HG03442 (cell line): ENCODE data around the gene LRRC37B.
"Not testable (repeated sequence)": the region's sequence is repeated elsewhere in the genome, so short reads cannot be mapped to it uniquely, and the experiment has no call there.

ENCODE experiments used
- ATAC-seq: cut with Tn5 transposase; IDR thresholded peaks from one replicate; pipeline ENCODE4 v1.9.1; 2021; ENCODE audit warnings: mild to moderate bottlenecking, moderate library complexity; ENCODE audit not compliant: unreplicated experiment

The LRRC37B gene

DNA sequence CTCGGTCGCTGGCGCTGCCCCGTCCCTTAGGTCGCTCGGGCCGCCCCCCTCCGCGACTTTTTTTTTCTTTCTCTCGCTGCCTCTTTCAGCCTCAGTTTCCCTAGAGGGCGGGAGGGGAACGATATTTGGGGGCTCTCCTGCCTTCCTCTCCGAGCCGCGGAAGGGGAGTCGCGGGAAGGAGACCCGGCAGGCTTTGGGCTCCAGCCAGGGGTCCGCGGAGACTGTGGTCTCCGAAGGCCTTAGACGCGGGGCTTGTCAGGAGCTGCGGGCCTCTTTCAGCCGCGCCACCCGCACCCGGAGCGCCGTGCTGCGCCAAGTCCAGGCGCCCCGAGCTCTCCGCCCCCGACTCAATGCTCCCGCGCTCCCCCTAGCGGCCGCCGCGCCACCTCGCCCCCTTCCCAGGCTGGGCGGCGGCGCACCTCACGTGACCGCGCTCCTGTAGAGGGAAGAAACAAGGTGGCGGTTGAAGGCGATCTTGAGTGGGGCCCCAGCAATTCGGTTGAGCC lies at the start of gene LRRC37B:
TSS of gene LRRC37B (plus strand) at position 427 of the 506 bp plus-strand sequence. CDS start 14,010 bp downstream, outside the sequence.
- ATAC-seq: peak; percentile 82

DNA sequence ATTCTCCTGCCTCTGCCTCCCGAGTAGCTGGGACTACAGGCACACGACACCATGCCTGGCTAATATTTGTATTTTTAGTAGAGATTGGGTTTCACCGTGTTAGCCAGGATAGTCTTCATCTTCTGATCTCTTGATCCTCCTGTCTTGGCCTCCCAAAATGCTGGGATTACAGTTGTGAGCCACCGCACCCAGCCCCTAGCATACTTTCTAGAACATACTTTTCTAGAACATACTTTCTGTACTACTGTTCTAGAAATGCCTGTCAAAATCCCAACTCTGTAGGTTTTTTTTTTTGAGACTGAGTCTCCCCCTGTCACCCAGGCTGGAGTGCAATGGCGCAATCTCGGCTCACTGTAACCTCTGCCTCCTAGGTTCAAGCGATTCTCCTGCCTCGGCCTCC lies 43.1 kb upstream of the LRRC37B start:
- not testable (repeated sequence) for ATAC-seq

DNA sequence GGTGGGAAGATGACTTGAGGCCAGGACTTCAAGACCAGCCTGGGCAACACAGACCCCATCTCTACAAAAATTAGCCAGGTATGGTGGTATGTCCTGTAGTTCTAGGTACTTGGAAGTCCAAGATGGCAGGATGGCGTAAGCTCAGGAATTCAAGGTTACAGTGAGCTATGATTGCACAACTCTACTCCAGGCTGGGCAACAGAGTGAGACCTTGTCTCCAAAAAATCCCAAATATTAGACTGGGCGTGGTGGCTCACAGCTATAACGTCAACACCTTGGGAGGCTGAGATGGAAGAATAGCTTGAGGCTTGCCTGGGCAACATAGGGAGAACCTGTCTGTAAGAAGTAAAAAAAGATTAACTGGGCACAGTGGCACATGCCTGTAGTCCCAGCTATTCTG lies 39.5 kb upstream of the LRRC37B start:
- no peak for ATAC-seq

DNA sequence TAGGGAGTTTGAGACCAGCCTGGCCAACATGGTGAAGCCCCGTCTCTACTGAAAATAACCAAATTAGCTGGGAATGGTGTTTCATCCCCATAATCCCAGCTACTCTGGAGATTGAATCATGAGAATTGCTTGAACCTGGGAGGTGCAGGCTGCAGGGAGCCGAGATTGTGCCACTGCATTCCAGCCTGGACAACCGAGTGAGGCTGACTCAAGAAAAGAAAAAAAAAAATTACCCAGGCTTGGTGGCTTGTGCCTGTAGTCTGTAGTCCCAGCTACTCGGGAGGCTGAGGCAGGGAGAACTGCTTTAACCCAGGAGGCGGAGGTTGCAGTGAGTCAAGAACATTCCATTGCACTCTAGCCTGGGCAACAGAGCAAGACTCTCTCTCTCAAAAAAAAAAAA lies 36.8 kb upstream of the LRRC37B start:
- not testable (repeated sequence) for ATAC-seq

DNA sequence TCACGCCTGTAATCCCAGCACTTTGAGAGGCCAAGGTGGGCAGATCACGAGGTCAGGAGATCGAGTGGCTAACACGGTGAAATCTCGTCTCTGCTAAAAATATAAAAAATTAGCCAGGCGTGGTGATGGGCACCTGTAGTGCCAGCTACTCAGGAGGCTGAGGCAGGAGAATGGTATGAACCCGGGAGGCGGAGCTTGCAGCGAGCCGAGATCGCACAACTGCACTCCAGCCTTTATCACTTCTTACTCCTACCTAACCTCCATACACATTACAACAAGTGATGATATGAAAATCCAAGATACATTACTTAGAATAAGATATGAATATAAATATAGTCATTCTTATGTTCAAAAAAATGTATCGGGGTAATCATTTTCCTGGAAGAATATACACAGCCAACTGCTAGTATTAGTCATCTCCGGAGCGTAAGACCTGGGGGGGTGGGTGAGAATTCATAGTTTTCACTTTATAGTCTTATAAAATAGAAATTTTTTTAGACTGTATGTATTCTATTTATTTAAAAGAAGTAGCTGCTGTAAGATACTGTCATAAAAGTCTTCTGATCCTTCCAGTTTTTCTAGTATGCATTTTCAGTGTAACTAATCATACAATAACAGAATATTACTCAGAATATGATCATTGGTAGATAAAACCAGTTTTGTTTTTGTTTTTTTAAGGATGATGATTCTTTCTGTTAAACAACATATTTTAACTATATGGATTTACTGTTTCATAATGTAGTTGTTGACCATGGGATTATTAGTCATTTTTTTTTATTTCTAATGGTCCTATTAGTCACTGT lies 32.7 kb upstream of the LRRC37B start:
- not testable (repeated sequence) for ATAC-seq

DNA sequence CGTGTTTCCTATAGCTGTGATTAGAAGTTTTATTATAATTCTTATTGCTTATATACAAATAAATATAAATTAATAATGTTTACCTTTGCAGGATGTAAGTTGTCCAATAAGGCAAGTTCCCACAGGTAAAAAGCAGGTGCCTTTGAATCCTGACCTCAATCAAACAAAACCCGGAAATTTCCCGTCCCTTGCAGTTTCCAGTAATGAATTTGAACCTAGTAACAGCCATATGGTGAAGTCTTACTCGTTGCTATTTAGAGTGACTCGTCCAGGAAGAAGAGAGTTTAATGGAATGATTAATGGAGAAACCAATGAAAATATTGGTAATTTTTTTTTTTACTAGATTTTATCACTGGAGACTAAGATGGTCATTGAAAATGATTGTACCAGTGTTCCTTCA lies 31.8 kb upstream of the LRRC37B start:
- not testable (repeated sequence) for ATAC-seq

DNA sequence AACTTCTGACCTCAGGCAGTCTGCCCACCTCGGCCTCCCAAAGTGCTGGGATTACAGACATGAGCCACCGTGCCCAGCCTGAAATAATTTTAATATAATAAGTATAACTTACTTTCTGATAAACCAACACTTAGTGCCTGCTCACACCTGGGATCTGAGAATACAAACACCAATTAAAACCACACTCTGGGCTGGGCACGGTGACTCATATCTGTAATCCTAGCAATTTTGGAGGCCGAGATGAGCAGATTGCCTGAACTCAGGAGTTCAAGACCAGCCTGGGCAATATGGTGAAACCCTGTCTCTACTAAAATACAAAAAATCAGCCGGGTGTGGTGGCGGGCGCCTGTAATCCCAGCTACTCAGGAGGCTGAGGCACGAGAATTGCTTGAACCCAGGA lies 15.4 kb upstream of the LRRC37B start:
- ATAC-seq: not testable (repeated sequence)

DNA sequence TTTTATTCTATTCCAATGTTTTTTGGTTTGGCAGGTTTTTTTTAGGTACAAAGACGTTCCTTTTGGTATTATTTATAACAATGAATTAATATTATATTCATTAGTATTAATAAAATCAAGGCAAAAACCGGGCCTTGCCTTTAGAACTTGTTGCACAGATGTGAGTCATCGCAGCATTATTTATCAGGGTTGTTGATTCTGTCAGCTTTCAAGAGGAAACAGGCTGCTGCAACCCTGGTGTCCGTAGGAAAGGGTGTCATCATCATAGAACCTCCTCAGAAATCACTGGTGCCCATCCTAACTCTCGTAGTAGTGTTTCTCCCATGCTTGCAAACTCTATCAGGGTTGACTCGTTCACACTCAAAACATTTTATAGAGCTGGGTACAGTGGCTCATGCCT lies 10.2 kb upstream of the LRRC37B start:
- no peak for ATAC-seq

DNA sequence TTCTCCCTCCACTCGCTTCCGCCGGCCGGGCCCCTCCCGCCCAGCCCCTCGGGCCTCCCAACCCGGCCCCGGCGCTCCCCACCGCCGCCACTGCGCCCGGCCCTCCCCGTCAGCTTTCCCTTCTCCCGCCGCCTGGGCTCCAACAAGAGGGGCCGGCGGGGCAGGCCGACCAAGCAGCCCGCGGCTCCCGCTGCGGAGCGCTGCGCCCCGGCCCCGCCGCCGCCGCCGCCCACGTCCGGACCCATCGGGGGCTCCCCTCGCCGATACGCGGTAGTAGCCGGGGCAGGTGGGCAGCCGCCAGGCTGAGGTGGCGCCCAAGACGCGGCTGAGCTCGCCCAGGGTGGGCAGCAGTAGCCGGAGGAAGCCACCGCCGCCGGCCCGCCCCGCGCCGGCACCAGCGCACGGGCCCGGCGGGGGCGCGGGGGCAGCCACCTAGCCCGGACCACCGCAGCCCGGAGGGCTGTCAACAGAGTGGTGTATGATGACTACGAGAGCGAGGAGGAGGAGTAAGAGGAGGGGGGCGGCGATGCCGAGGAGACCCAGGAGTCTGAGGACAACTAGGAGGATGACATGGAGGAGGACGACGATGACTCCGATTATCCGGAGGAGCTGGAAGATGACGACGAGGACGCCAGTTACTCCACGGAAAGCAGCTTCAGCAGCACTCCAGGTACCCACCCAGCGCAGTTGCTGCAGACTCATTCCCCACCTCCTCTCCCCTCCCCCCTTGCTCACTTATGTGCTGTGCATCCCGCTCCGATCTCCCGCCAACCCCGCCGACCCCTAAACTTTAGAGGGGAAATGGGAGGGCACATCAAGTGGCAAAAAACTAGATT lies 498 bp downstream of the LRRC37B start:
- ATAC-seq: peak; percentile 39

DNA sequence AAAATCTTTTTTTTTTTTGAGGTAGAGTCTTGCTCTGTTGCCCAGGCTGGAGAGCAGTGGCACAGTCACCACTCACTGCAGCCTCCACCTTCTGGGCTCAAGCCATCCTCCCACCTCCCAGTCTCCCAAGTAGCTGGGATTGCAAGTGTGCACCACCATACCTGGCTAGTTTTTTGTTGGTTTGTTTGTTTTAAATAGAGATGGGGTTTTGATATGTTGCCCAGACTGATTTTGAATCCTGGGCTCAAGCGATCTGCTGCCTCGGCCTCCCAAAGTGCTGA lies 2.0 kb downstream of the LRRC37B start:
- no peak for ATAC-seq

DNA sequence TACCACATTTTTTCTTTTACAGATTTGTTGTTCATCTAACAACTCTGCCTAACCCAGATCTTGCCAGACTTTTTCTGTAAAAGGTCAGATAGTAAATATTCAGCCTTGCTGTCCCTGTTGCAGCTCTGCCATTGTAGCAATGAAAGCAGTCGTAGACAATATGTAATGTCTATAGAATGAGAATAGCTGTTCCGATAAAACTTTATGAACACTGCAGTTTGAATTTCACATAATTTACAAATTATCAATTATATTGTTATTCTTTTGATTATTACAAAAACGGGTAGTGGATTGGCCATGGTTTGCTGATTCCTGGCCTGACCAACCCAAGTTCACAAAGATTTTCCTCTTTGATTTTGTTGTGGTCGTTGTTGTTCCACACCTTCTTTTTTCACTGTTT lies 2.9 kb downstream of the LRRC37B start:
- ATAC-seq: no peak

DNA sequence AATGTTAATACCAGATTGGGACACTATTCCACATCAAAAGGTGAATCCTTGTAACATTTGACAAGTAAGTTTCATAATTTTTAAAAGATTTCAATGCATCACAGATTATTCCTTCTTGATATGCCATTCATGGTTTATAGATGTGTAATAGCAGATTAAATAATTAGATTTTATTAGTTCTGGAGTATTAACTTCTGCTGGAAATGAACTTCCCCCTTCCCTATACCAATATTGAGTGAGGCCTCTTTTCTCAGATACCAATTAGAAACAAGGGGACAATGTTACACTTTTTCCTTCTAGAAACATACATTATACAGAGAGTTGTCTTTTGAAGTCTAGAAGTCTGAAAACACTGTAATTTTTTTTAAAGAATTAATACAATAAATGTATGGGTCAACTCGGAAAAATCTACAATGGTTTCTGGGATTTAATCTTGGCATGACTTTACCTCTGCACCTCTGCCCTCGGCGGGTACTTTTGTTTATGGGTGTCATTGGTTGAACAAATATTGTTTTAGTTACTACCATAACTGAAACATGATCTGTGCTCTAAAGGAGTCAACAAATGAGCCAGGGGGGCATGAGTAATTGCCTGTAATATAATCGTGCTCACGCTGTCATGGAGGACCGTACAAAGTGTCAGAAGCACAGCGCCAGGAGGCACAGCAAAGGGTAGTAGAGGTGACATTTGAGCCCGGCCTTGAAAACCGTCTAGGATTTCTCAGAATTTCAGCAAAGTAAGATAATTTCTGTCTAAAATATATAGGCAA lies 8.2 kb downstream of the LRRC37B start:
- no peak for ATAC-seq

DNA sequence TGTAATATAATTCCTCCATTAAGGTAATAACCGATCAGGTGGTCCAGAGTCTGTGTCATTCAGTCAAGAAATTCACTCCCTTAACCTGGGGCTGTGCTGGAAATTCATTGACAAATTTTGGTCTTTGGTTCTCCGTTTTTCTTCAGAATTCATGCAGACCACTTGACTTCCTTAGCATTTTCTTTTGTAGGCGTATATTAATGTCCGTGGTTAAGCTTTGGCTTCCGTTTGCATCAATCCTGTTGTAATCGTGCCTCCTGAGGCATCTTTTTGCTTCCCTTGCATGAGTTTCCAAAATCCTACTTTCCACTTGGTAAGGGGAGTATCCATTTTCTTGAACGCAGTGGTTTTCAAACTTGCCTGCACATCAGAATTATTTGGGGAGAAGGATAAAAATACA lies 9.0 kb downstream of the LRRC37B start:
- ATAC-seq: no peak

DNA sequence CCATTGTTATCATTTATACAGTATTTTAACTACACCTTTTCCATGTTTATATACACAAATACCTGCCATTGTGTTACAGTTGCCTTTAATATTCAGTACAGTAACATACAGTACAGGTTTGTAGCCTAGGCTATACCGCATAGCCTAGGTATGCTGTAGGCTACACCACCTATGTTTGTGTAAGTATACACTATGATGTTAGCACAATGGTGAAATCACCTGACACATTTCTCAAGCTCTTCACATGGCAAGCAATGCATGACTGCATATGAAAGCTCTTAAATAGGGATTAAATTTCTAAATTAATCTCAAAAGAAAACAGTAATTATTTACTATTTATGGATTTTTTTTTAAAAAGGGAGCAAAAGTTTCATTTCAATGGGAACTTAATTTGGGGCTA lies 12.0 kb downstream of the LRRC37B start:
- ATAC-seq: no peak

DNA sequence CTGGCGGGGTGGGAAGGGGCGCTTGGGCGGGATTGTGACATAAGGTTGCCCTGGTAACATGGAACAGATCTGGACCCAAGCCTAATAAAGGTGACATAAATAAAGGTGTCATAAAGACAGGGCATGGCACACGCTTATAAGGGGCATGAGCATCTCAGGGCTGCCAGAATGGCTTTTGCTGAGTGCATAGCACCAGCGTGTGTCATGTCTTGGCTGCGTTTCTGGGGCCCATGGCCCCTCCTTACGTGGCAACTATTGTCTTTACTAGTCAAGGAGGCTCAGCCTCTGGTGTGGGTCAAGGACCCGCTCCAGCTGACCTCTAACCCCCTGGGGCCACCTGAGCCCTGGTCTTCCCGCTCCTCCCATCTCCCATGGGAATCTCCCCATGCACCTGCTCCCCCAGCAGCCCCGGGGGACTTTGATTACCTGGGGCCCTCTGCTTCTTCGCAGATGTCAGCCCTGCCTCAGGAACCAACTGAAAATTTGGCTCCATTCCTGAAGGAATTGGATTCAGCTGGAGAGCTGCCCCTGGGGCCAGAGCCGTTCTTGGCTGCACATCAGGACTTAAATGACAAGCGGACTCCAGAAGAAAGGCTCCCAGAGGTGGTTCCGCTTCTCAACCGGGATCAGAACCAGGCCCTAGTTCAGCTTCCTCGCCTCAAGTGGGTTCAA lies 13.9 kb downstream of the LRRC37B start:
- ATAC-seq: no peak

DNA sequence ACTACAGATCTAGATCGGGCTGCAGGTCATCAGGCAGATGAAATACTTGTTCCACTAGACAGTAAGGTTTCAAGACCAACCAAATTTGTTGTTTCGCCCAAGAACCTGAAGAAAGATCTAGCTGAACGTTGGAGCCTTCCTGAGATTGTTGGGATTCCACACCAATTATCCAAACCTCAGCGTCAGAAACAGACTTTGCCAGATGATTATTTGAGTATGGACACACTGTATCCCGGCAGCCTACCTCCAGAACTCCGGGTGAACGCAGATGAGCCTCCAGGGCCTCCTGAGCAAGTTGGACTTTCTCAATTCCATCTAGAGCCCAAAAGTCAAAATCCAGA lies 14.4 kb downstream of the LRRC37B start:
- ATAC-seq: no peak

DNA sequence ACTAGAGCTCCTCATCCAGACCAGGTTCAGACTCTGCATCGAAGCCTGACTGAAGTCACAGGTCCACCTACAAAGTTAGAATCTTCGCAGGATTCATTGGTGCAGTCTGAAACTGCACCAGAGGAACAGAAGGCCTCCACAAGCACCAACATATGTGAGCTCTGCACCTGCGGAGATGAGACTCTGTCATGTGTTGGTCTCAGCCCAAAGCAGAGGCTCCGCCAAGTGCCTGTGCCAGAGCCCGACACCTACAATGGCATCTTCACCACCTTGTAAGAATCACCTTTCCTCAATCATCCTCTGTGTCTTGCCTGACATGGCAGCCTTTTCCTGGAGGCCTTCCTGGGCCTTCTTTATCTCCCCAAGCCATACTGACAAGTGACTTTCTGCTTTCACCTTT lies 15.4 kb downstream of the LRRC37B start:
- ATAC-seq: not testable (repeated sequence)

DNA sequence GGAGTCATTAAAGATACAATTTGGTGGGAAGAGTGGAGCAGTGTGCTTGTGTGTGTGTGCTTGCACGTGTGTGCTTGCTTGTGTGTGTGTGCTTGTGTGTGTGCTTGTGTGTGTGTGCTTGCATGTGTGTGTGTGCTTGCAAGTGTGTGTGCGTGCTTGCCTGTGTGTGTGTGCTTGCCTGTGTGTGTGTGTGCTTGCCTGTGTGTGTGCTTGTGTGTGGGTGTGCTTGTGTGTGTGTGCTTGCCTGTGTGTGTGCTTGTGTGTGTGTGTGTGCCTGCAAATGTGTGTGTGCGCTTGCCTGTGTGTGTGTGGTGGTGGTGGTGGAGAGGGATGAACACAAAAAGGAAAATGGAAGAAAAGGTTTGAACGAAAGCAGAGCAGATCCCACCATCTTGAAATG lies 20.1 kb downstream of the LRRC37B start:
- ATAC-seq: not testable (repeated sequence)

DNA sequence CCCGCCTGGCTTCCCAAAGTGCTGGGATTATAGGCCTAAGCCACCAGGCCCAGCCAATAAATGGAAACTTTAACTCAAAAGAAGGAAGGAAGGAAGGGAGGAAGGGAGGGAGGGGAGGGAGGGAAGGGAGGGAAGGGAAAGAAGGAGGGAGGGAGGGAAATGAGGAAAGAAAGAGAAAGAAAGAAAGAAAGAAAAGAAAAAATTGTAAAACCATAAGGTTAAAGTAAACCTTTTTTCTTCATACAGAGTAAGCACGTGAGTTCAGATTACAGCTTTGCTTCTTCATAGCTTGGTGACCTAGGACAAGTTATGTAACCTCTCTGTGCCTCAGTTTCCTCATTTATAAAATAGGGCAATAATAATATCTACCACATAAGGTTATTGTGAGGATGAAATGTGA lies 26.0 kb downstream of the LRRC37B start:
- no peak for ATAC-seq

DNA sequence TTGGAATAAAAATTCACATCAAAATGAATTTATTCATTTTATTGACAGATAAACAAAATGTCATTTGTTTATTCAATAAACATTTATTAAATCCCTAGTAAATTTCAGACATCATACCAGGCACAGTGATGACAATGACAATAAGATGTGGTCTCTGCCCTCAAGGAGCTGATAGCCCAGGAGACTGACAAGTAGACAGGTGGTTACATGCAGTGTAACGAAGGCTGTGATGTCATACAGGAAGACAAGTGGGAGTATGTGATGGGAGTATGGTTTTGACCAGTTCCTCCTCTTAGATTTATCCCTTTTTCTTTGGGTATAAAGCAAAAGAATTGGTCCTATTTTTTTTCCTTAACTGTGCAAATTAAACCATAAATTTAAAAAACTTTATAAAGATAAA lies 26.6 kb downstream of the LRRC37B start:
- not testable (repeated sequence) for ATAC-seq

DNA sequence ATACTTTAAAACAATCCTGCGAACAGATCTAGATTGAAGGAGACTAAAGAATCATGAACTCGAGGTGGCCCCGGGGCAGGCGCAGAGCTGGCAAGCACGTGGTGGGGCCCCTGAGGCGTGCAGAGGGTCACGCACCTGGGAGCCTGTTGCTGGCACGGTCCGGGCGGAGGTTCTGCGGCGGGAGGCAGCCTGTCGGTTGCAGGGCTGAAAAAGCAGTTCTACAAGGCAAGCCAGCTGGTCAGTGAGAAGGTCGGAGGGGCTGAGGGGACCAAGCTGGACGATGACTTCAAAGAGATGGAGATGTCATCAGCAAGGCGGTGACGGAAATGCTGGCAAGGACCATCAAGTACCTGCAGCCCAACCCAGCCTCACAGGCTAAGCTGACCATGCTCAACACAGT lies 33.1 kb downstream of the LRRC37B start:
- ATAC-seq: not testable (repeated sequence)
